Upper lobe of right lung (tissue), 1 donor: ENCODE measurements around the gene MAP2. TPM values are rescaled to one million over a fixed set of nuclear protein-coding genes. Genes with fewer than 3 reads are reported as not detected.

Source experiments
- ATAC-seq: fragments of 200-7000 bp; cut with Tn5 transposase; one replicate; pipeline ENCODE4 v1.9.1; 2020; ENCODE audit warnings: mild to moderate bottlenecking, moderate library complexity
- DNase-seq: peaks from one replicate; pipeline ENCODE4 v3.0.0-alpha.2; 2020
- H3K27ac ChIP-seq: fragments of 200-600 bp; one replicate; pipeline ENCODE4 v1.8.0; 2022
- H3K27me3 ChIP-seq: fragments of 200-600 bp; one replicate; pipeline ENCODE4 v1.8.0; 2022; ENCODE audit warnings: mild to moderate bottlenecking
- H3K36me3 ChIP-seq: fragments of 200-600 bp; one replicate; pipeline ENCODE4 v1.8.0; 2022
- H3K4me1 ChIP-seq: fragments of 200-600 bp; one replicate; pipeline ENCODE4 v1.8.0; 2022
- H3K4me3 ChIP-seq: fragments of 200-600 bp; one replicate; pipeline ENCODE4 v1.8.0; 2022; ENCODE audit warnings: mild to moderate bottlenecking
- H3K9me3 ChIP-seq: fragments of 200-600 bp; one replicate; pipeline ENCODE4 v1.8.0; 2022
- intact Hi-C: fragments of 100-400 bp; cut with DNase I; formaldehyde crosslinking; loops from one replicate; pipeline ENCODE4 v1.11.0; 2022
- total RNA-seq: library from RNA; stranded (reverse); fragmentation: NEBNext Ultra II Directional; extraction: Animal tissue kit (Norgen Biotek cat#: 25700); gene quantifications from one replicate; pipeline ENCODE4 v1.2.1, GENCODE V29; 2021
- TF ChIP-seq, protein P1 (sequence below): fragments of 200-600 bp; IDR thresholded peaks from one replicate; pipeline ENCODE4 v1.8.0; 2022; ENCODE audit warnings: antibody characterized with exemption
- donor health status: DM: no; HTN: yes; CAD: no; lungs with severe emphysema.

Gene MAP2
- total RNA-seq, 1 donor from 2014 or later = 44.0 TPM

DNA sequence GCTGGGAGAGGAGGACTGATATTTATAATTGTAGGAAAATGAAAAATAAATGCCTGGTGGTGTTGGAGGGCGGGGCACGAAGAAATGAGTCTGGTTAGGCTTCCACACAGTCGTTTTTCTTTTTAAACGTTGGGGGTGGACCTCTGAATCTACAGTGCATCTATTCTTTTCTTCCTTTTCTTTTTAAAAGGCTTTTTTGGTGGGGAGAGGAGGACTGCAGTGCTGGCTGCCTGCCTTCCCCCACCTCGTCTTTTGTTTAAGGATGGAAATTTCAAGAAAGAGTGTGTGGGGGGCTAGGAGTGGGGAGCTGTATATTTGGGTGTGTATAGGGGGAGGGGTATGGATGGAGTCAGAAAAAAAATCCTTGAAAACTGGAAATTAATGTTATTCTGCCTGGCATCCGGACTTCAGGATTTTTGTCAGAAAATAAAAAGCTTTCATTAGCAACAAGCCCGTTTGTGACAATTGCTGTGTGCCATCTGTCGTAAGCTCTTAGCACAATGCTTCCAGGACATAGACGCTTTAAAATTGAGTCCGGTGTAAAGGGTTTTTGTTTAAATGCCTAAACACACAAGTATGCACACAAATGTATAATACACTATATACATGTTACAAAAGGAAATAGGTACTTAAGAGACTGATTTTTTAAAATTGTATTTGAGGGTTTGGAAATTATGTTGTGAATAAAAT is 1.1 kb downstream of the MAP2 start:
- H3K36me3 ChIP-seq = no peaks in the 10 kb centered on the region
- H3K27ac ChIP-seq = no peak overlapping the region
- no peaks in the 10 kb centered on the region for H3K4me1 ChIP-seq
- ATAC-seq (no peak), DNase-seq (no peak)
- H3K27me3 ChIP-seq = no peaks in the 10 kb centered on the region
- TF ChIP-seq, protein P1, sequence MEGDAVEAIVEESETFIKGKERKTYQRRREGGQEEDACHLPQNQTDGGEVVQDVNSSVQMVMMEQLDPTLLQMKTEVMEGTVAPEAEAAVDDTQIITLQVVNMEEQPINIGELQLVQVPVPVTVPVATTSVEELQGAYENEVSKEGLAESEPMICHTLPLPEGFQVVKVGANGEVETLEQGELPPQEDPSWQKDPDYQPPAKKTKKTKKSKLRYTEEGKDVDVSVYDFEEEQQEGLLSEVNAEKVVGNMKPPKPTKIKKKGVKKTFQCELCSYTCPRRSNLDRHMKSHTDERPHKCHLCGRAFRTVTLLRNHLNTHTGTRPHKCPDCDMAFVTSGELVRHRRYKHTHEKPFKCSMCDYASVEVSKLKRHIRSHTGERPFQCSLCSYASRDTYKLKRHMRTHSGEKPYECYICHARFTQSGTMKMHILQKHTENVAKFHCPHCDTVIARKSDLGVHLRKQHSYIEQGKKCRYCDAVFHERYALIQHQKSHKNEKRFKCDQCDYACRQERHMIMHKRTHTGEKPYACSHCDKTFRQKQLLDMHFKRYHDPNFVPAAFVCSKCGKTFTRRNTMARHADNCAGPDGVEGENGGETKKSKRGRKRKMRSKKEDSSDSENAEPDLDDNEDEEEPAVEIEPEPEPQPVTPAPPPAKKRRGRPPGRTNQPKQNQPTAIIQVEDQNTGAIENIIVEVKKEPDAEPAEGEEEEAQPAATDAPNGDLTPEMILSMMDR = no peak
- peak overlapping the region; percentile 66 for H3K4me3 ChIP-seq
- intact Hi-C loops = no loop called here
- no peaks in the 10 kb centered on the region for H3K9me3 ChIP-seq

DNA sequence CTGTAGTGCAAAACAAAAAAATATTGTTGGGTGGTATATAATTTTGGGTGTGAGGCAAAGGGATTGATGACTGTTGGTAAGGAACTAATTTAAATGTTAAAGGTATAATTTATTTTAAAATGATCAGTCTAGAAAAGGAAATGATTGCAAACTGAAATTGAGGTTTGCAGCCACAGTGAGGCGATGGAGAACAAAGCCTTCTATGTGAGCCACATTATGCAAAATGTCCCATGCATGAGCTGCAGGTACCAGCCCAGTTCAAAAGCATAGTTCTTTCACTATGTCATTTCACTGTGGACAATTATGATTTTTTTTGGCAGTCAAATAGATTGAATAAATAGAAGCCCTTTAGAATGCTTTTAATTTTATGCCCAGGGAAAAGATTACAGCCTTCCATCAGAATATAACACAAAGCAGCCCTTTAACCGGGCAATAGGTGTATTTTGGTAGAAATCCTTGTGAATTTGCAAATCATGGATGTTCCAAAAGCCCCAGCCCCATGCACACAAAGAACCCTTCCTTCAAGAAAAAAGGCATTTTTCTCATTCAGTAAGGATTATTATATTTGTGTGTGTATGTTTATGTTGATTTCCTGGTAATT is 1.7 kb downstream of the MAP2 start:
- no peaks in the 10 kb centered on the region for H3K36me3 ChIP-seq
- peak; percentile 44 for ATAC-seq
- no peaks in the 10 kb centered on the region for H3K27me3 ChIP-seq
- TF ChIP-seq, protein P1 = peak; percentile 60
- no peak overlapping the region for H3K27ac ChIP-seq
- no peak for DNase-seq
- intact Hi-C loops = no loop called here
- peak overlapping the region; percentile 66 for H3K4me3 ChIP-seq
- H3K9me3 ChIP-seq = no peaks in the 10 kb centered on the region
- H3K4me1 ChIP-seq = no peaks in the 10 kb centered on the region

DNA sequence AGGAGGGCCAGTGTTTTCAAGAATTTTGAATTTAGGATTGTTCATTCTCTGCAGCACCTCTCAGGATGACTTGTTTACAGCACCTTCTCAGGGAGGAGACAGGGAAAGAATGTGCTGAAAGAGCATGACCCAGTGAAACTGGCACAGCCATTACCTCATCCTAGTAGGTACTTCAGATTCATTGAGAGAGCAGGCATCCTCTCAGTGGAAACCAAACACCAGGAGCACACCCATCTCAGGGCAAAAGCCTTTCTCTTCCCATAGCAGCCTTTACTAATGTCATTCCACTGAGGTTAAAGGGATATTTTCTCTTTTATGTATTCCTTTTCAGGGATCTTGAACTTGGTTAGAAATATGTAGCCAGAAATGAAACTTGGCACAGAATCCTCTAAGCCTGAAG is 2.6 kb downstream of the MAP2 start:
- H3K27me3 ChIP-seq = no peaks in the 10 kb centered on the region
- H3K4me3 ChIP-seq = no peak overlapping the region
- ATAC-seq = peak; percentile 62
- H3K9me3 ChIP-seq = no peaks in the 10 kb centered on the region
- intact Hi-C loops = no loop called here
- TF ChIP-seq, protein P1 = no peak
- no peaks in the 10 kb centered on the region for H3K36me3 ChIP-seq
- no peaks in the 10 kb centered on the region for H3K4me1 ChIP-seq
- no peak overlapping the region for H3K27ac ChIP-seq
- no peak for DNase-seq

DNA sequence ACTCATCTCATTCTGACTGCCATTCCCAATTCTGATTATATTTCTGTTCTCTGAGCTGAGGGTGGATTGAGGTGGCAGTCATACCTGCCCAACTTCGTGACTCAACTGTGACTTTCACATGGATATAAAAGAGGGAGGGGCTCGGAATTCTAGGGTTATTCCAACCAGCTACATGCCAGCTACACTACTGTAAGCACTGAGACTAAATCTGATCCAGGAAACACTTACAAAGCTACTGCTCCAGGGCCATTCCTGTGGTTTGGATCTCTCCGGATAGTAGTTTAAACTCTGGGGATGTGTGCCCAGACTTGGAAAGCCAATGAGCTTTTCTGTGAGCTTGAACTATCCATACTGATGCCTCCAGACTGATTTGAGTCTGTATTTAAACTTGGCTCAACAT is 7.9 kb downstream of the MAP2 start:
- no peak for ATAC-seq
- H3K36me3 ChIP-seq = no peaks in the 10 kb centered on the region
- H3K4me1 ChIP-seq = no peaks in the 10 kb centered on the region
- no peaks in the 10 kb centered on the region for H3K27me3 ChIP-seq
- no peaks in the 10 kb centered on the region for H3K9me3 ChIP-seq
- H3K4me3 ChIP-seq = no peak overlapping the region
- no peak overlapping the region for H3K27ac ChIP-seq
- DNase-seq = no peak
- intact Hi-C loops = no loop called here
- TF ChIP-seq, protein P1 = no peak

DNA sequence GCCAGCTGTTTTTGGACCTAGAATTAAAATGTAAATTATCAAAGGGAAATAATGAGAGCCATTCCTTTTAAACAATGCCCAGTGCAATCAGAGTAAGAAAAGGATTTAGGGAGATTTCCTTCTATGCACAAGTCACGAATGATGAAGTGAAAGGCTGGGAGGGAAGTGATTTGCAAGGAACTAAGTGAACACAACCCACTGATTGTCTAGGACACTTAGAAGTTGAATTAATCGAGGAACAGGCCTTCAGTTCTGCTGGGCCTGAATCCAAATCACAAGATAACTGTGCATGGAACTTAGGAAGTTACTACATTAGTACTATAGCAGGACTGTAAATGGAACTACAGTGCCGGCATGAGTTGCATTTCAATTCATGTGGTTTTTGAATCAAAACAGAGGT is 17.7 kb downstream of the MAP2 start:
- H3K36me3 ChIP-seq = no peaks in the 10 kb centered on the region
- TF ChIP-seq, protein P1 = no peak
- H3K4me1 ChIP-seq = no peaks in the 10 kb centered on the region
- no peaks in the 10 kb centered on the region for H3K9me3 ChIP-seq
- no peak overlapping the region for H3K4me3 ChIP-seq
- no peak overlapping the region for H3K27ac ChIP-seq
- intact Hi-C loops = no loop called here
- H3K27me3 ChIP-seq = no peaks in the 10 kb centered on the region
- ATAC-seq (peak; percentile 66), DNase-seq (no peak)
